Measurements from ENCODE around the gene ENGASE.

Gene ENGASE

DNA sequence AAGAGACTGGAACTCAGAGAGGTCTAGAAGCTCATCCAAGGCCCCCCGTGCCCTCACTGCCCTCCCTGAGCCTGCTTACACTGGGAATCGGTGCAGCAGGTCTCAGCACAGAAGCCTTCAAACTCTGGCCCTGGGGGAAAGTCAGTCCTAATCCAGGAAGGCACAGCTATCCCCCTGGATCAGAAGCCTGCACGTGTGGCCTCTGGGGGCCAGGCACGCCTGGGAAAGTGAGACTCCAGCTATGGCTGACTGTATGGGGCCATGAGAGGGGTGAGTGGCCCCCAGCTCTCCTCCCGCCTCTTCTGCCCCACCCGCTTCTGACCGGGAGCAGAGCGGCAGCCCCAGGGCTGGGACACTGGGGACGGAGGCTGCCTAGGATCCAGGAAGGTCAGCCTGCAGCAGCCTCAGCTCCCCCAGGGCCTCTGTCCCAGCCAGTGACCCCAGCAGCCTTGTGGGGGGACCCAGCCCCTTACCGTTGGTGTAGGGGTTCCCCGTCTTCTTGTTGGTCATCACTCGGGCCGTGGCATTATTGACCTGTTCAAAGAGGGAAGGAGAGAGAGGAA is 26.6 kb downstream of the ENGASE start:
- no peaks in the 10 kb centered on the region for H3F3A ChIP-seq (ENCODE audit: insufficient read depth, low read length)
- H3K4me1 ChIP-seq (ENCODE audit: insufficient read depth, low read length, severe bottlenecking) = no peaks in the 10 kb centered on the region
- no peak overlapping the region for H3K4me2 ChIP-seq (ENCODE audit: low read length)
- TF ChIP-seq EZH2 (IDR thresholded peaks at IDR 0.05; ENCODE audit: borderline replicate concordance, low read length) = no peak
- TF ChIP-seq, protein P1, sequence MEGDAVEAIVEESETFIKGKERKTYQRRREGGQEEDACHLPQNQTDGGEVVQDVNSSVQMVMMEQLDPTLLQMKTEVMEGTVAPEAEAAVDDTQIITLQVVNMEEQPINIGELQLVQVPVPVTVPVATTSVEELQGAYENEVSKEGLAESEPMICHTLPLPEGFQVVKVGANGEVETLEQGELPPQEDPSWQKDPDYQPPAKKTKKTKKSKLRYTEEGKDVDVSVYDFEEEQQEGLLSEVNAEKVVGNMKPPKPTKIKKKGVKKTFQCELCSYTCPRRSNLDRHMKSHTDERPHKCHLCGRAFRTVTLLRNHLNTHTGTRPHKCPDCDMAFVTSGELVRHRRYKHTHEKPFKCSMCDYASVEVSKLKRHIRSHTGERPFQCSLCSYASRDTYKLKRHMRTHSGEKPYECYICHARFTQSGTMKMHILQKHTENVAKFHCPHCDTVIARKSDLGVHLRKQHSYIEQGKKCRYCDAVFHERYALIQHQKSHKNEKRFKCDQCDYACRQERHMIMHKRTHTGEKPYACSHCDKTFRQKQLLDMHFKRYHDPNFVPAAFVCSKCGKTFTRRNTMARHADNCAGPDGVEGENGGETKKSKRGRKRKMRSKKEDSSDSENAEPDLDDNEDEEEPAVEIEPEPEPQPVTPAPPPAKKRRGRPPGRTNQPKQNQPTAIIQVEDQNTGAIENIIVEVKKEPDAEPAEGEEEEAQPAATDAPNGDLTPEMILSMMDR (IDR thresholded peaks at IDR 0.05; ENCODE audit: low read length) = no peak
- no peak overlapping the region for H3K27ac ChIP-seq (ENCODE audit: low read depth, low read length, poor library complexity, severe bottlenecking)
- H3K9me3 ChIP-seq (ENCODE audit: low read length) = no peaks in the 10 kb centered on the region
- no peak overlapping the region for H3K4me3 ChIP-seq (ENCODE audit: low read depth, low read length, poor library complexity, severe bottlenecking)
- peaks cover 5% of the 10 kb centered on the region; the same call in 1 of the 2 replicates for H3K27me3 ChIP-seq (ENCODE audit: insufficient read depth, low read length)
- H3K9ac ChIP-seq (ENCODE audit: low read length) = no peak overlapping the region
- H4K20me1 ChIP-seq (ENCODE audit: insufficient read depth, low read length) = no peaks in the 10 kb centered on the region
- no peak overlapping the region for H2AFZ ChIP-seq (ENCODE audit: low read length)
- H3K36me3 ChIP-seq (ENCODE audit: insufficient read depth, low read length) = no peaks in the 10 kb centered on the region
- H3K79me2 ChIP-seq (ENCODE audit: insufficient read depth, low read length) = no peaks in the 10 kb centered on the region
- H3K9me2 ChIP-seq (ENCODE audit: low read depth, low read length) = no peaks in the 10 kb centered on the region

- no peak overlapping the region for H3K4me3 ChIP-seq (ENCODE audit: low read depth, low read length, poor library complexity, severe bottlenecking)
- H3K27ac ChIP-seq (ENCODE audit: low read depth, low read length, poor library complexity, severe bottlenecking) = no peak overlapping the region
- no peaks in the 10 kb centered on the region for H3K9me2 ChIP-seq (ENCODE audit: low read depth, low read length)
- no peaks in the 10 kb centered on the region for H3K79me2 ChIP-seq (ENCODE audit: insufficient read depth, low read length)
- peaks cover 5% of the 10 kb centered on the region; the same call in 1 of the 2 replicates for H3K27me3 ChIP-seq (ENCODE audit: insufficient read depth, low read length)
- no peaks in the 10 kb centered on the region for H3K4me1 ChIP-seq (ENCODE audit: insufficient read depth, low read length, severe bottlenecking)
- no peaks in the 10 kb centered on the region for H3K36me3 ChIP-seq (ENCODE audit: insufficient read depth, low read length)
- TF ChIP-seq, protein P1 (IDR thresholded peaks at IDR 0.05; ENCODE audit: low read length) = no peak
- no peak for TF ChIP-seq EZH2 (IDR thresholded peaks at IDR 0.05; ENCODE audit: borderline replicate concordance, low read length)
- no peaks in the 10 kb centered on the region for H3F3A ChIP-seq (ENCODE audit: insufficient read depth, low read length)
- H2AFZ ChIP-seq (ENCODE audit: low read length) = no peak overlapping the region
- no peaks in the 10 kb centered on the region for H3K9me3 ChIP-seq (ENCODE audit: low read length)
- no peak overlapping the region for H3K4me2 ChIP-seq (ENCODE audit: low read length)
- no peaks in the 10 kb centered on the region for H4K20me1 ChIP-seq (ENCODE audit: insufficient read depth, low read length)
- no peak overlapping the region for H3K9ac ChIP-seq (ENCODE audit: low read length)
Measured at GRCh38 chr17:79102214-79102613, 27.6 kb downstream of the ENGASE start.

DNA sequence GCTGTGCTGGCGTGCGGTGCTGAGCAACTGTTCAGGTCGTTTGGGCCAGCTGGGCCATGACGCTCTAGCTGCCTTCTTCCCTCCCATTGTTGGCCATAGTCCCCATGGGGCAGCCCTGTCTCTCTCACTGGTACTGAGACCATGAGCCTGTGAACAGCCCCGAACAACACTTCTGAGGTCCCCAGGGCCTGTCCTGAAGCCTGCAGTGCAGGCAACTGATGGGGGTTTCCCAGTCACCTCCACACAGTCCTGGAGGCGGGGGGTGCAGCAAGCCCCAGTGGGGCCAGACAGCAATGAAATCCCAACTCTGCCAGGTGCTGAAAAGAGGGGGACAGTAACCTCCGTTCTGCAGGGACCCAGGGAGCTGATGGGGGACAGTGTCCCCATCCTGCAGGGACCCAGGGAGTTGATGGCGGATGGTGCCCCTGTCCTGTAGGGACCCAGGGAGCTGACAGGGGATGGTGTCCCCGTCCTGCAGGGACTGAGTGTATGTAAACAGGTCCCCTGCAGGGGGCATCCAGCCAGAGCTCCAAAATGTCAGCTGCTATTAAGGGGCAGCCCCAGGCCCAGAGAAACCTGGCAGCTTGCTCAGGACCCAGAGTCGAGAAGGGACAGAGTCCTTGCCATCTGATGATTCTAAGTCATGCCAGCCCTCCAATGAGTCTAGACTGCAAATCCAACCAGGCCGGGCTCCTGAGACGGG is 30.4 kb downstream of the ENGASE start:
- Histone ChIP-seq H3K36me3 (ENCODE audit: insufficient read depth, low read length) (no peaks in the 10 kb centered on the region), H3K4me2 (ENCODE audit: low read length) (no peak overlapping the region), H3K9ac (ENCODE audit: low read length) (no peak overlapping the region), H3K4me1 (ENCODE audit: insufficient read depth, low read length, severe bottlenecking) (no peaks in the 10 kb centered on the region), H3K79me2 (ENCODE audit: insufficient read depth, low read length) (no peaks in the 10 kb centered on the region), H3K4me3 (ENCODE audit: low read depth, low read length, poor library complexity, severe bottlenecking) (no peak overlapping the region), H2AFZ (ENCODE audit: low read length) (no peak overlapping the region), H3K27ac (ENCODE audit: low read depth, low read length, poor library complexity, severe bottlenecking) (no peak overlapping the region), H3K9me2 (ENCODE audit: low read depth, low read length) (no peaks in the 10 kb centered on the region), H3F3A (ENCODE audit: insufficient read depth, low read length) (no peaks in the 10 kb centered on the region), H3K9me3 (ENCODE audit: low read length) (no peaks in the 10 kb centered on the region), H3K27me3 (ENCODE audit: insufficient read depth, low read length) (peaks cover 5% of the 10 kb centered on the region; the same call in 1 of the 2 replicates), H4K20me1 (ENCODE audit: insufficient read depth, low read length) (no peaks in the 10 kb centered on the region)
- no peak for TF ChIP-seq EZH2 (IDR thresholded peaks at IDR 0.05; ENCODE audit: borderline replicate concordance, low read length)
- TF ChIP-seq, protein P1 (IDR thresholded peaks at IDR 0.05; ENCODE audit: low read length) = no peak

All from OCI-LY1 (cell line).